Activated CD4-positive, alpha-beta T cell treated with anti-CD3 and anti-CD28 coated beads, Interleukin-2, amount 50 U/mL, for 48 hours (primary cell): Measurements from ENCODE around the gene CFAP107.

Experiments
- DNase-seq, 2 experiments: peaks; one replicate each; pipeline ENCODE4 v3.0.0-alpha.2; 2020

CFAP107 gene

GRCh38 chr1:12745126-12745991 lies 641 bp upstream of the CFAP107 start:
- no peak for DNase-seq

GRCh38 chr1:12748778-12749355 lies 2.9 kb downstream of the CFAP107 start:
- no peak for DNase-seq

- DNase-seq = no peak
Observed at GRCh38 chr1:12754738-12755137, 8.7 kb downstream of the CFAP107 start.

GRCh38 chr1:12756273-12756672 lies 10.3 kb downstream of the CFAP107 start:
- no peak for DNase-seq

DNA sequence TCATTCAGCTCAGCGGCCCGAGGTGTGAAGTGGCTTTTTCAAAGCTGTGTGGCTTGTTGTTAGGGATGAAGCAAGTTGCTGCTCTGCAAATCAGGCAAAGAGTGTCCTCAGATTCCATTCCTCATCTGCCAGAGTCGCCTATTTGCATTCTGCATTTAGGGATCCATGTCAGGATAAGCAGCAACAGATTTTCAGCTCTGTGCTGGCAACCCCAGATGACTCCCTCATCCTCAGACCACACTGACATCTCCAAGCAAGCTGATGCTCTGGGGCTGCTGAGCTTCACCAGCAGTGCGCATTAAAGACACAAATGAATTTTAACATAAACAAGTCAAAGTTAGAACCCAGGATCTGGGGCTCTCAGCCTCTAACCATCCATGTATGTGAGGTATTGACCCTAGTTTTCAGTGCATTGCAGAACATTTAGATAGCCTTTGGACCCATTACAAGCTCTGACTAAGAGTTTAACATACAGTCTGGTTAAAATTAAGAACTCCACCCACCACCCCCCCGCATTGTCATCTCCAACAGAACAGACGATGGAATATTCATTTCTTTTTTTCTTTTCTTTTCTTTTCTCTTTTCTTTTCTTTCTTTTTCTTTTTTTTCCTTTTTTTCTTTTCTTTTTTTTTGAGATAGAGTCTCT lies 10.9 kb downstream of the CFAP107 start:
- DNase-seq = no peak

DNA sequence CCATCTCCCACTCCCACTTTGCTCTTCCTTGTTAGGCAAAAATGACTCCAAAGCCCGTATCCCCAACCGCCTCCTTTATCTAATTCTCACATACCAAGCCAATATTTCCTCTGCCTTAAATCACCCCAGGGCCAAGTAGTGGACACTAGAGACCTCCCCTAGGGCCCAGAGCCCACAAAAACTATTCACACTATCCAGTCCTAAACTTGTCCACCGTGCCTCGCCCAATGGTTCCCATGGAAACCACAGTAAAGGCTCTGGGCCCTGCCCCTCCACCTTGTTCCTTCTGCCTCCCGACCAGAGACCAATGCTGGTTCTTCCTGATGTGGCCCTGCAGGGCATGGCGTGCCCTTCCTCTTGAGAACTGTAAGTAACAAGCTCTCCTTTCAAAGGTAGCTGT lies 11.8 kb downstream of the CFAP107 start:
- DNase-seq = no peak

DNA sequence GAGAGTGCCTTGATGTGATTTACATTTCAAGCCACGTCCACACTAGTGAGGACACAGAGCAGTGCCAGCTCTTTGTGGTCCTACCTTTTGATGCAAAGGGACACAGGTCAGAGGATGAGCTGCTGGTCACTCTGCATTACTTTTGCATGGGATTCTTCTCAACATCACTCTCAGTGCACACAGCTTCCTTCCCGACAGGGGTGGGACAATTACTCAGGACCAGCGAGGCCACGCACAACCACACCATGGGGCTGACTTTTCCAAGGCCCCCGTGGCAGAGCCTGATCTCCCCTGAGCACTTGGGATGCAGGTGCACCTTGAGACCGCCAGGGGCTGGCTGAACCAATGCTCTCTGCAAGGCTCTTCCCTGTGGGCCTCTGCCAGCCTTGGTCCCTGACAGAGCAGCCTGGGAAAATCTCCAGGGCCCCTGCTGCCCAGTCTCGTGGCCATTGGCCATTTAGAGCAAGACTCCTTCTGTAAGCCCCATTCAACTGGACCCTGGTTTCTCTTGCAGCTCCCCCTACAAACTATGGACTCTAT lies 14.3 kb downstream of the CFAP107 start:
- no peak for DNase-seq

- DNase-seq = no peak
Observed at GRCh38 chr1:12761781-12762180, 15.8 kb downstream of the CFAP107 start.

- DNase-seq = no peak
Observed at GRCh38 chr1:12762766-12763165, 16.8 kb downstream of the CFAP107 start.

DNA sequence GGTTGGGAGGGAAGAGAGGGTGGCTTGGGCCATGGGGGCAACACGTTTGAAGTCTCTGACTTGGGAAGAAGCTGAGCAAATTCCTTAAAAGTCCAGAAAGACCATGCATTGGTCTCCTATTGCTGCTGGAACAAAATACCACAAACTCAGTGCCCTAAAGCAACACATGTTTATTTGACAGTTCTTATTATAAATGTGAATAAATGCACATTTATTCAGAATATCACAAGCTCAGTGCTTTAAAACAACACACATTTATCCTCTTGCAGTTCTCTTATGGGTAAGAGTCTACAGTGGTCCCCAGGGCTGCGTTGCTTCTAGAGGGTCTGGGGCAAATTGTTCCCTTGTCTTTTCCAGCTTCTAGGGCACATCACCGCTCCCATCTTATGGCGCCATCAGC lies 17.5 kb downstream of the CFAP107 start:
- no peak for DNase-seq

DNA sequence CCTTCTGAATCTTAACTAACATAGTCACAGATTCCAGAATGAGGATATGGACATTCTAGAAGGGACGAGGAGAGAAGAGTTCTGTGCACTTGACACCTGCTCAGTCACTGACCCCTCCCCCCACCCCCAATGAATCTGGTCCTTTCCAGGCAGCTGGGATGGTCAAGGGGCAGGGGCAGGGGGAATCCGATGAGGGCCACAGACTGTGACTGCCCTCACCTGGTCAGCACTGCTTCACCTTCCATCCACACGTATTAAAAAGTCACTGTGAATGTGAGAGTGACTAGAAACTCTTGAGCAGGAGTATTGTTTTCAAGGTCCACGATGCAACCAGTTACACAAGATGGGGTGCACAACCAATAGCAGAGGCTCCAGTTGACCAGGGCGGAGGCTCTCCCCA lies 18.0 kb downstream of the CFAP107 start:
- no peak for DNase-seq

GRCh38 chr1:12769031-12769430 lies 23.0 kb downstream of the CFAP107 start:
- no peak for DNase-seq

GRCh38 chr1:12769976-12770505 lies 24.0 kb downstream of the CFAP107 start:
- no peak for DNase-seq

DNA sequence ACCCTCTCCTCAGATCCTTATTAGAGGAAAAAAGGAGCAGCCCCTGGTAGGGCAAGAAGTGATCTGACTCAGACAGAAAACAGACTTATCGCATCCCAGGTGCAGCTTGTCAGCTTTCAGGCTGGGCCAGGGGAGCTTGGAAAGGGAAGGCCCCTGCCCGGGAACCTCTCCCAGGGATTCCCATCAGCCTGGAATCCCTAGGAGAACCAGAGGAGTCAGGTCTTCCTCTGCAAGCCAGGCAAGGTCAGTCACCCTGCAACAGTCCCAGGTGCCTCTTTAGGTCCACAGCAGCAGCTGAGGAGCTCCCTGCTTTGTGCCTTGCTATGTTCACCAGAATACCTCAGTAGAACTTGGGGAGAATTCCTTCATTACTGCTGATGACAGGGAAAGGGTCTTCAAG lies 24.6 kb downstream of the CFAP107 start:
- no peak for DNase-seq

- DNase-seq = no peak
Observed at GRCh38 chr1:12771186-12771585, 25.2 kb downstream of the CFAP107 start.

- DNase-seq = no peak
Observed at GRCh38 chr1:12772520-12772919, 26.5 kb downstream of the CFAP107 start.

DNA sequence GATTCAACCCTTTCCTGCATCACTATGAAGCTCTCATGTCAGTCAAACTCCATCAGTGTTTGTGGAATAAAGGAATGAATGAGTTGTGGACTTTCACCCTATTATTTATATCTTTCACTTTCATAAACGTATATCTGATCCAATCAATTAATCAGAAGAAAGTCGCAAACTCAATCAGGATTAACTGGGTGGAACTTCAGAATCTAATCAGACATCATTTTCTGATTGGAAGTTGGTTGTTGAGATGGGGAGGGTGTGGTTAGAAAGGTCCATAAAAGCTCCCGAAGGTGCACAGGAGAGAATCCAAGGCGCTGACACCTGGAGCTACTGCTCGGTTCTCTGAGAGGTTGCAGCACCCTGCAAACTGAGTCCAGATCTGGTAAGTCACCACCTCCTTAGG lies 27.4 kb downstream of the CFAP107 start, which contains the start of gene PRAMEF12:
Gene PRAMEF12 (plus strand): TSS at position 301 of the 400 bp plus-strand sequence. CDS start 1,130 bp downstream, outside the sequence.
- DNase-seq = no peak

- DNase-seq = no peak
Observed at GRCh38 chr1:12774801-12775345, 28.9 kb downstream of the CFAP107 start.

- no peak for DNase-seq
Observed at GRCh38 chr1:12775443-12775842, 29.4 kb downstream of the CFAP107 start.

DNA sequence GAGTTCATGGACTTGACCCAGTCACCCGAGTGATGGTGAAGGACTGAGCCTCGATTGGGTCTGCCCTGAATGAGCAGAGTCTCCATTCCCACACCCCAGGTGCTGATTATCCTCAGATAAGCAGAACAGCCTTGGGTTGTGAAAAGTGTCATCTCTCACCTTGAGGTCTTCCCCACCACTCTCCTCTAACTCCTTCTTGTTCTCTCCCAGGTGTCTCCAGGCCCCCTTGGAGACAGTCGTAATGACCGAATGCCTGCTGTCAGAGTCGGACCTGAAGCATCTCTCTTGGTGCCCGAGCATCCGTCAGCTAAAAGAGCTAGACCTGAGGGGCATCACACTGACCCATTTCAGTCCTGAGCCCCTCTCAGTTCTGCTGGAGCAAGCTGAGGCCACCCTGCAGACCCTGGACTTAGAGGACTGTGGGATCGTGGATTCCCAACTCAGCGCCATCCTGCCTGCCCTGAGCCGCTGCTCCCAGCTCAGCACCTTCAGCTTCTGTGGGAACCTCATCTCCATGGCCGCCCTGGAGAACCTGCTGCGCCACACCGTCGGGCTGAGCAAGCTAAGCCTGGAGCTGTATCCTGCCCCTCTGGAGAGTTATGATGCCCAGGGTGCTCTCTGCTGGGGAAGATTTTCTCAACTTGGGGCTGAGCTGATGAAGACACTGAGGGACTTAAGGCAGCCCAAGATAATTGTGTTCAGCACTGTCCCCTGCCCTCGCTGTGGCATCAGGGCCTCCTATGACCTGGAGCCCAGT lies 31.0 kb downstream of the CFAP107 start:
- no peak for DNase-seq

DNA sequence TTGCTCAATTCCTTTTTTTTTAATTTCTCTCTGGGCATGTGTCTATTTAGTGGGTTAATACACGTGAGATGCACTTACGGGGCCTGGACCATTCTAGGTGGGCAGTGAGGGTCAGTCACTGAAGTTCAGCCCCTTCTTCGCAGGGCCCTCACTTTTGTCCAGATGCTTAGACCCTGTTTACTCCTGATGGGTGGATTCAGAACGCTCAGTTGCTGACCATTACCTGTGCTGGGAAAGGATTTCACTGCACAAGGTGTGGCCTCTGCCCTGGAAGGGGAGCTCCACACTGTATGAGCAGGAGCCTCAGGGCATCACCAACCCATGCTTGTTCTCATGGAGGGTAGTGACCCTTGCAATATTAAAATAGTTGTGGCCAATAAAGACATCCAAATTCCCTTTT lies 32.1 kb downstream of the CFAP107 start:
- DNase-seq = no peak

DNA sequence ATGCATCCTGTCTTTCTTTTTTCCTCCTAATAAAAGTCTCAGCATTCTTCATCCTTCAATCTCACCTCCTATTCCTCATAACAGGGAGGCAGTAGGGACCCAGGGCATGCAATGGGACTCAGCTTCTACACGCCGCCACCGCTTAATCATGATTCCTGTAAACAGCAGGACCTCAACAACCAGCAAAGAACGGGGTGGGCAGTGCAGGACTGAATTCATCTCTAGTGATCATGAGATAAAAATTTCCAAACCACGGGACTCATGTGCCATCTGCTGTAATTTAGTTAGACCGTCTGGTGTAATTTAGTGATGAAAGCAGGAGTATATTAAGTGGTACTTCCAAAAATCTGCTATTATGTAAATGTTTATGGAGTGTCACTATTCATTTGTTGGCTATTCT lies 32.9 kb downstream of the CFAP107 start:
- DNase-seq = no peak
